ENCODE data around the gene OBI1.

OBI1 gene

GRCh38 chr13:78592584-78592983 is 66.4 kb downstream of the OBI1 start:
- no peak for DNase-seq

- no peak for DNase-seq
These were observed 69.7 kb downstream of the OBI1 start for GRCh38 chr13:78589206-78589605.

- no peak for DNase-seq
These were observed 71.6 kb downstream of the OBI1 start for GRCh38 chr13:78587395-78587794.

- no peak for DNase-seq
These were observed 72.2 kb downstream of the OBI1 start for GRCh38 chr13:78586706-78587105.

- DNase-seq, result no peak
These were observed 82.7 kb downstream of the OBI1 start for GRCh38 chr13:78576261-78576660.

GRCh38 chr13:78572459-78572858 is 86.5 kb downstream of the OBI1 start:
- no peak for DNase-seq

- no peak for DNase-seq
These were observed 89.9 kb downstream of the OBI1 start for GRCh38 chr13:78569029-78569428.

- no peak for DNase-seq
These were observed 92.3 kb downstream of the OBI1 start for GRCh38 chr13:78566631-78567030.
